Stromal cell of bone marrow (primary cell): ENCODE data around the gene ABCB9.
"Not testable (repeated sequence)": the region's sequence is repeated elsewhere in the genome, so short reads cannot be mapped to it uniquely, and the experiment has no call there.

Experiments
- DNase-seq: peaks from one replicate; pipeline ENCODE4 v3.0.0-alpha.2; 2012; ENCODE audit warnings: low read depth

The ABCB9 gene

GRCh38 chr12:122935318-122935717 lies 30.9 kb downstream of the ABCB9 start:
- no peak for DNase-seq

GRCh38 chr12:122934722-122935121 lies 31.5 kb downstream of the ABCB9 start:
- DNase-seq, result no peak

- no peak for DNase-seq
Measured at GRCh38 chr12:122932207-122932606, 34.1 kb downstream of the ABCB9 start.

- no peak for DNase-seq
Measured at GRCh38 chr12:122929812-122930211, 36.5 kb downstream of the ABCB9 start.

- DNase-seq, result no peak
Measured at GRCh38 chr12:122929148-122929538, 37.1 kb downstream of the ABCB9 start.

- no peak for DNase-seq
Measured at GRCh38 chr12:122928404-122929147, 37.7 kb downstream of the ABCB9 start.

GRCh38 chr12:122927756-122928403 lies 38.4 kb downstream of the ABCB9 start:
- DNase-seq, result no peak

- no peak for DNase-seq
Measured at GRCh38 chr12:122921917-122922316, 44.3 kb downstream of the ABCB9 start.

- no peak for DNase-seq
Measured at GRCh38 chr12:122920687-122921086, 45.6 kb downstream of the ABCB9 start.

GRCh38 chr12:122918827-122919226 lies 47.4 kb downstream of the ABCB9 start:
- DNase-seq, result no peak

GRCh38 chr12:122917507-122918121 lies 48.6 kb downstream of the ABCB9 start:
- DNase-seq, result no peak

GRCh38 chr12:122909442-122910288 lies 56.6 kb downstream of the ABCB9 start:
- no peak for DNase-seq

GRCh38 chr12:122908915-122909314 lies 57.3 kb downstream of the ABCB9 start:
- DNase-seq, result no peak

GRCh38 chr12:122905258-122905657 lies 61.0 kb downstream of the ABCB9 start:
- DNase-seq, result not testable (repeated sequence)

GRCh38 chr12:122903693-122904034 lies 62.6 kb downstream of the ABCB9 start:
- no peak for DNase-seq

- no peak for DNase-seq
Measured at GRCh38 chr12:122902854-122903692, 63.2 kb downstream of the ABCB9 start.

- DNase-seq, result no peak
Measured at GRCh38 chr12:122899887-122900286, 66.4 kb downstream of the ABCB9 start.

- DNase-seq, result no peak
Measured at GRCh38 chr12:122896662-122897061, 69.6 kb downstream of the ABCB9 start.

GRCh38 chr12:122895704-122896636 lies 70.3 kb downstream of the ABCB9 start, which contains the start of gene VPS37B:
Gene VPS37B, minus strand, starts transcription at chr12:122896124. Its CDS starts 62 bp downstream, at chr12:122896062.
- DNase-seq, result peak; percentile 63

- no peak for DNase-seq
Measured at GRCh38 chr12:122895320-122895703, 71.0 kb downstream of the ABCB9 start.
